ENCODE data around the gene FOXN3. TPM values are rescaled to one million over a fixed set of nuclear protein-coding genes. Genes with fewer than 3 reads are reported as not detected.

FOXN3 gene
- polyA plus RNA-seq, 1 donor from 2014 or later, result 10.3 TPM

DNA sequence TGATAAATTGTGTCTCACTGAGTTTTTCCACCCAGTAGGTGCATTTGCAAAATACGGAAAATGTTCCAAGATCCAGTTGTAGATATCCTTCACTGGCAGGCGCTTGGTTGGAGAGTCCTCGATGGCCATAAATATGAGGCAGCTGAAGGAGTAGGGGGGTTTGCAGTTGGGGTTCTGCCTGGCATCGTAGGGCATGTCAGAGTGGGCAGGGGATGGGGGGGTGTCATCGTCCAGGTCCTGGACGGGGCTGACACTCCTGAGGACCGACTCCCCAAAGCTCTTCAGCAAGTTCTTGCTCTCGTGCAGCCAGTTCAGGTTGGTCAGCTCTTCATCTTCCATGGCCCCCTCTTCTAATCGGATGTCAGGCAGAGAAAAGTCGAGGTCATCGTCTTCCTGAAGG lies 5.1 kb downstream of the FOXN3 start:
- H2AFZ ChIP-seq (ENCODE audit: low read depth, low read length), result no peak overlapping the region
- peaks cover 40% of the 10 kb centered on the region for H3K79me2 ChIP-seq (replicated peaks; ENCODE audit: insufficient read depth, low read length)
- TF ChIP-seq SMC3 (conservative IDR thresholded peaks at IDR 0.05; ENCODE audit: poor library complexity), result no peak
- TF ChIP-seq, protein P1, sequence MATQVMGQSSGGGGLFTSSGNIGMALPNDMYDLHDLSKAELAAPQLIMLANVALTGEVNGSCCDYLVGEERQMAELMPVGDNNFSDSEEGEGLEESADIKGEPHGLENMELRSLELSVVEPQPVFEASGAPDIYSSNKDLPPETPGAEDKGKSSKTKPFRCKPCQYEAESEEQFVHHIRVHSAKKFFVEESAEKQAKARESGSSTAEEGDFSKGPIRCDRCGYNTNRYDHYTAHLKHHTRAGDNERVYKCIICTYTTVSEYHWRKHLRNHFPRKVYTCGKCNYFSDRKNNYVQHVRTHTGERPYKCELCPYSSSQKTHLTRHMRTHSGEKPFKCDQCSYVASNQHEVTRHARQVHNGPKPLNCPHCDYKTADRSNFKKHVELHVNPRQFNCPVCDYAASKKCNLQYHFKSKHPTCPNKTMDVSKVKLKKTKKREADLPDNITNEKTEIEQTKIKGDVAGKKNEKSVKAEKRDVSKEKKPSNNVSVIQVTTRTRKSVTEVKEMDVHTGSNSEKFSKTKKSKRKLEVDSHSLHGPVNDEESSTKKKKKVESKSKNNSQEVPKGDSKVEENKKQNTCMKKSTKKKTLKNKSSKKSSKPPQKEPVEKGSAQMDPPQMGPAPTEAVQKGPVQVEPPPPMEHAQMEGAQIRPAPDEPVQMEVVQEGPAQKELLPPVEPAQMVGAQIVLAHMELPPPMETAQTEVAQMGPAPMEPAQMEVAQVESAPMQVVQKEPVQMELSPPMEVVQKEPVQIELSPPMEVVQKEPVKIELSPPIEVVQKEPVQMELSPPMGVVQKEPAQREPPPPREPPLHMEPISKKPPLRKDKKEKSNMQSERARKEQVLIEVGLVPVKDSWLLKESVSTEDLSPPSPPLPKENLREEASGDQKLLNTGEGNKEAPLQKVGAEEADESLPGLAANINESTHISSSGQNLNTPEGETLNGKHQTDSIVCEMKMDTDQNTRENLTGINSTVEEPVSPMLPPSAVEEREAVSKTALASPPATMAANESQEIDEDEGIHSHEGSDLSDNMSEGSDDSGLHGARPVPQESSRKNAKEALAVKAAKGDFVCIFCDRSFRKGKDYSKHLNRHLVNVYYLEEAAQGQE (IDR thresholded peaks at IDR 0.05; ENCODE audit: borderline replicate concordance), result no peak
- TF ChIP-seq, protein P2, sequence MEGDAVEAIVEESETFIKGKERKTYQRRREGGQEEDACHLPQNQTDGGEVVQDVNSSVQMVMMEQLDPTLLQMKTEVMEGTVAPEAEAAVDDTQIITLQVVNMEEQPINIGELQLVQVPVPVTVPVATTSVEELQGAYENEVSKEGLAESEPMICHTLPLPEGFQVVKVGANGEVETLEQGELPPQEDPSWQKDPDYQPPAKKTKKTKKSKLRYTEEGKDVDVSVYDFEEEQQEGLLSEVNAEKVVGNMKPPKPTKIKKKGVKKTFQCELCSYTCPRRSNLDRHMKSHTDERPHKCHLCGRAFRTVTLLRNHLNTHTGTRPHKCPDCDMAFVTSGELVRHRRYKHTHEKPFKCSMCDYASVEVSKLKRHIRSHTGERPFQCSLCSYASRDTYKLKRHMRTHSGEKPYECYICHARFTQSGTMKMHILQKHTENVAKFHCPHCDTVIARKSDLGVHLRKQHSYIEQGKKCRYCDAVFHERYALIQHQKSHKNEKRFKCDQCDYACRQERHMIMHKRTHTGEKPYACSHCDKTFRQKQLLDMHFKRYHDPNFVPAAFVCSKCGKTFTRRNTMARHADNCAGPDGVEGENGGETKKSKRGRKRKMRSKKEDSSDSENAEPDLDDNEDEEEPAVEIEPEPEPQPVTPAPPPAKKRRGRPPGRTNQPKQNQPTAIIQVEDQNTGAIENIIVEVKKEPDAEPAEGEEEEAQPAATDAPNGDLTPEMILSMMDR (IDR thresholded peaks at IDR 0.05; ENCODE audit: poor library complexity, severe bottlenecking), result no peak
- TF ChIP-seq EZH2 (IDR thresholded peaks at IDR 0.05; ENCODE audit: borderline replicate concordance, insufficient read depth, low read length, poor library complexity, severe bottlenecking), result no peak
- no peak for TF ChIP-seq EP300 (conservative IDR thresholded peaks at IDR 0.05; ENCODE audit: poor library complexity, severe bottlenecking)
- TF ChIP-seq RAD21 (conservative IDR thresholded peaks at IDR 0.05), result no peak
- no peak for TF ChIP-seq POLR2AphosphoS5 (IDR thresholded peaks at IDR 0.05)
- no peak for TF ChIP-seq MXI1 (conservative IDR thresholded peaks at IDR 0.05; ENCODE audit: poor library complexity, severe bottlenecking)
- H3K27ac ChIP-seq (ENCODE audit: low read length), result no peak overlapping the region
- no peak overlapping the region for H3K4me2 ChIP-seq (ENCODE audit: low read length)
- H3K36me3 ChIP-seq (ENCODE audit: insufficient read depth, low read length), result peaks cover 8% of the 10 kb centered on the region
- no peak overlapping the region for H3K4me3 ChIP-seq (ENCODE audit: low read length)
- H3K27me3 ChIP-seq (ENCODE audit: insufficient read depth, low read depth, low read length), result no peaks in the 10 kb centered on the region
- no peaks in the 10 kb centered on the region for H4K20me1 ChIP-seq (ENCODE audit: insufficient read depth)
- H3K9me3 ChIP-seq (ENCODE audit: low read length), result no peaks in the 10 kb centered on the region
- H3F3A ChIP-seq (ENCODE audit: insufficient read depth, low read length, poor library complexity, severe bottlenecking), result no peaks in the 10 kb centered on the region
- H3K9ac ChIP-seq (ENCODE audit: low read length), result no peak overlapping the region
- H3K9me2 ChIP-seq (ENCODE audit: insufficient read depth, low read length), result no peaks in the 10 kb centered on the region

DNA sequence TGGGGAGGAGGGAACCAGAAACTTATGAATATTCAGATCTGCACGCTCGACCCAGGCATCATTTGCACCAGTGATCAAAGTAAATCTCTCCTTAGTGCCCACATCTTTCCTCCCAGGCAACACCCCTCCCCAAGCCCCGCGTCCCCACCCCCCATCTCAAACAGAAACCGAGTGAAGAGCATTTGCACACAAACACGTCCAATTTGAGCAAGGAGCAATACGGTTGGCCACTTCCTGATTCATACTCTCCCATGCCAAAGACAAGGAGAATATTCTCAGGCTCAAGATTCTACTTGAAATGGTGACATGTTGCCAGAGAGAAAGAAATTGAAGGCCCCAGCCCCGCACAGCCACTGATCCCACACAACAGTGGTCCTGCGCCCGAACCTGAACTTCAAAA lies 7.1 kb downstream of the FOXN3 start:
- Histone ChIP-seq H3K9ac (ENCODE audit: low read length) (no peak overlapping the region), H3K27me3 (ENCODE audit: insufficient read depth, low read depth, low read length) (no peaks in the 10 kb centered on the region), H3K79me2 (replicated peaks; ENCODE audit: insufficient read depth, low read length) (peaks cover 43% of the 10 kb centered on the region), H3K4me3 (ENCODE audit: low read length) (no peak overlapping the region), H2AFZ (ENCODE audit: low read depth, low read length) (no peak overlapping the region), H4K20me1 (ENCODE audit: insufficient read depth) (no peaks in the 10 kb centered on the region), H3F3A (ENCODE audit: insufficient read depth, low read length, poor library complexity, severe bottlenecking) (no peaks in the 10 kb centered on the region), H3K4me2 (ENCODE audit: low read length) (no peak overlapping the region), H3K9me3 (ENCODE audit: low read length) (no peaks in the 10 kb centered on the region), H3K36me3 (ENCODE audit: insufficient read depth, low read length) (peaks cover 8% of the 10 kb centered on the region), H3K27ac (ENCODE audit: low read length) (no peak overlapping the region), H3K9me2 (ENCODE audit: insufficient read depth, low read length) (no peaks in the 10 kb centered on the region)
- TF ChIP-seq POLR2AphosphoS5 (IDR thresholded peaks at IDR 0.05) (no peak), EP300 (conservative IDR thresholded peaks at IDR 0.05; ENCODE audit: poor library complexity, severe bottlenecking) (no peak)

Data from neural cell (in vitro differentiated cells).